Prostate gland (tissue), 2 donors: Measurements from ENCODE around the gene ATAT1. TPM values are rescaled to one million over a fixed set of nuclear protein-coding genes. Genes with fewer than 3 reads are reported as not detected.

Source experiments
- DNase-seq: peaks from one replicate; pipeline ENCODE4 v3.0.0-alpha.2; 2019; ENCODE audit warnings: low spot score
- H3K27ac ChIP-seq, 2 donors: fragments of 200-600 bp; sonication (generic); 2 replicates each; pipeline ENCODE4 v1.5.1; 2017 to 2019
- H3K27me3 ChIP-seq: fragments of 200-600 bp; sonication (generic); replicated peaks from 2 replicates; pipeline ENCODE4 v1.5.1; 2019; ENCODE audit not compliant: insufficient read depth
- H3K36me3 ChIP-seq, 2 donors: fragments of 200-600 bp; sonication (generic); 1 replicate in 1 of 2; 2 replicates in 1 of 2; pipeline versions ENCODE4 v1.5.1 to v1.8.1; 2017 to 2019
- H3K4me1 ChIP-seq: fragments of 200-600 bp; sonication (generic); replicated peaks from 2 replicates; pipeline ENCODE4 v1.5.1; 2019
- H3K4me3 ChIP-seq, 2 donors: fragments of 200-600 bp; sonication (generic); 2 replicates each; pipeline ENCODE4 v1.5.1; 2017 to 2019
- H3K9me3 ChIP-seq: fragments of 200-600 bp; sonication (generic); 2 replicates; pipeline ENCODE4 v1.5.1; 2017
- CTCF ChIP-seq, 4 experiments: fragments of 200-600 bp in 2 of 4; fragments of 450-650 bp in 2 of 4; sonication (generic) in 2 of 4; IDR thresholded peaks; 1 replicate in 3 of 4; 2 replicates in 1 of 4; pipeline ENCODE4 v1.5.1; 2016 to 2019; ENCODE audit warnings: antibody characterized with exemption in 4 of 4, mild to moderate bottlenecking in 2 of 4, moderate library complexity in 2 of 4
- POLR2A ChIP-seq: fragments of 450-650 bp; IDR thresholded peaks from one replicate; pipeline ENCODE4 v1.6.1; 2016; ENCODE audit warnings: antibody characterized with exemption, mild to moderate bottlenecking
- POLR2AphosphoS5 ChIP-seq: sonication (generic); formaldehyde crosslinking; IDR thresholded peaks from one replicate; pipeline ENCODE4 v1.6.1; 2017; ENCODE audit warnings: antibody characterized with exemption
- WGBS: methylation state at CpG from one replicate; pipeline ENCODE4 v1.1.5; 2018; 5-methylcytosine and 5-hydroxymethylcytosine counted together
- intact Hi-C: fragments of 100-400 bp; cut with DNase I; formaldehyde crosslinking; loops from one replicate; pipeline ENCODE4 v1.14.2; 2022
- total RNA-seq, 2 donors: library from RNA; depleted of rRNA; stranded (reverse); fragments of >200 nt; gene quantifications; one replicate each; pipeline ENCODE4 v1.1.0, GENCODE V29; 2016

ATAT1 gene
- total RNA-seq, 2 donors from 2014 or later: 8.7 to 11.0 TPM

GRCh38 chr6:30645989-30646388 lies 19.3 kb downstream of the ATAT1 start:
- no peaks in the 10 kb centered on the region for H3K27me3 ChIP-seq
- TF ChIP-seq CTCF (IDR thresholded peaks at IDR 0.05): no peak
- no peak for TF ChIP-seq POLR2A
- TF ChIP-seq POLR2AphosphoS5: no peak
- no peaks in the 10 kb centered on the region for H3K36me3 ChIP-seq
- no peak overlapping the region for H3K27ac ChIP-seq
- 53% methylated on average over 1 of the region's 1 CpG for WGBS
- no peak overlapping the region for H3K4me3 ChIP-seq
- intact Hi-C loops: no loop called here
- H3K9me3 ChIP-seq: no peaks in the 10 kb centered on the region
- H3K4me1 ChIP-seq: no peaks in the 10 kb centered on the region
- no peak for DNase-seq

GRCh38 chr6:30646450-30647241 lies 20.0 kb downstream of the ATAT1 start, which contains the start of gene C6orf136:
TSS of gene C6orf136 (plus strand) at chr6:30647133. CDS start at chr6:30647232, 99 bp downstream.
- Histone ChIP-seq H3K27me3 (no peaks in the 10 kb centered on the region), H3K27ac (peak within 1 kb of the TSS; percentile 94 to 96), H3K4me3 (peak within 1 kb of the TSS; percentile 89 to 90), H3K9me3 (no peaks in the 10 kb centered on the region), H3K36me3 (no peaks in the 10 kb centered on the region), H3K4me1 (no peaks in the 10 kb centered on the region)
- WGBS: 6% methylated on average over 34 of the region's 37 CpGs
- peak; percentile 61 for TF ChIP-seq POLR2AphosphoS5
- TF ChIP-seq CTCF (IDR thresholded peaks at IDR 0.05): peak in 1 of 4 experiments; percentile 21
- no peak for TF ChIP-seq POLR2A
- intact Hi-C loops: no loop called here
- DNase-seq: peak; percentile 90

- Histone ChIP-seq H3K9me3 (no peaks in the 10 kb centered on the region), H3K4me3 (peak overlapping the region; percentile 89 to 90), H3K27ac (peak overlapping the region; percentile 94 to 96), H3K27me3 (no peaks in the 10 kb centered on the region), H3K4me1 (no peaks in the 10 kb centered on the region), H3K36me3 (peaks cover 0 to 3% of the 10 kb centered on the region in 2 donors)
- under 1% methylated on average over 69 of the region's 78 CpGs for WGBS
- TF ChIP-seq POLR2AphosphoS5 (peak; percentile 2), CTCF (IDR thresholded peaks at IDR 0.05) (peak in 1 of 4 experiments; percentile 2), POLR2A (no peak)
- DNase-seq: peak; percentile 53
- intact Hi-C loops: no loop called here
Observed at GRCh38 chr6:30647242-30648116, 20.8 kb downstream of the ATAT1 start.

GRCh38 chr6:30651143-30651542 lies 24.5 kb downstream of the ATAT1 start:
- H3K4me3 ChIP-seq: no peak overlapping the region
- no peak for DNase-seq
- TF ChIP-seq POLR2A: no peak
- TF ChIP-seq CTCF (IDR thresholded peaks at IDR 0.05): no peak
- no peak for TF ChIP-seq POLR2AphosphoS5
- no peaks in the 10 kb centered on the region for H3K9me3 ChIP-seq
- no peaks in the 10 kb centered on the region for H3K4me1 ChIP-seq
- WGBS: 84% methylated on average over 12 of the region's 12 CpGs
- intact Hi-C loops: no loop called here
- no peak overlapping the region for H3K27ac ChIP-seq
- peaks cover 14 to 27% of the 10 kb centered on the region in 2 donors for H3K36me3 ChIP-seq
- no peaks in the 10 kb centered on the region for H3K27me3 ChIP-seq
